ENCODE measurements around the gene OR6J1. TPM values are rescaled to one million over a fixed set of nuclear protein-coding genes. Genes with fewer than 3 reads are reported as not detected.

OR6J1 gene
- total and polyA plus RNA-seq, 4 donors = not detected

DNA sequence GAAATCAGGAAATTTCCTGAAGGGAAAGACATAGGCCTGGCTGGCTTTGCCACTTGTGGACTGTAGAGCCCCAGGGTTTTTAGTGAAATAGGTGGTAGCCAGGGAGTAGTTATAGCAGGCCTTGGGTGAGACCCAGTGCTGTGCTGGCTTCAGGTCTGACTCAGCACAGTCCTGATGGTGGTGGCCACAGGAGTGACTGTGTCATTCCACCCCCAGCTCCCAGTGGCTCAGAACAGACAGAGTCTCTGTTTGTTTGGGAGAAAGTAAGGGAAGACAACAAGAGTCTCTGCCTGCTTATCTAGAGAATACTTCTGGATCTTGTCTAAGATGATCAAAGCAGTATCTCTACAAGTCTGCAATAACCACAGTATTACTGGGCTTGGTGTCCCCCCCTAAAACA is 27.5 kb upstream of the OR6J1 start:
- no peaks in the 10 kb centered on the region for H3K9me3 ChIP-seq (ENCODE audit: control insufficient read depth in 4 of 4, low read length in 3 of 4)
- H3K4me1 ChIP-seq (ENCODE audit: control insufficient read depth in 4 of 4, insufficient read depth in 4 of 4, low read length in 3 of 4) = no peaks in the 10 kb centered on the region
- H3K27ac ChIP-seq (ENCODE audit: low read depth in 1 of 2, low read length in 2 of 2) = no peak overlapping the region
- no peak overlapping the region for H3K9ac ChIP-seq (ENCODE audit: low read depth in 1 of 2, low read length in 2 of 2)
- DNase-seq (ENCODE audit: low spot score) = no peak
- TF ChIP-seq REST (IDR thresholded peaks at IDR 0.05) (no peak), RAD21 (IDR thresholded peaks at IDR 0.05) (no peak), JUND (IDR thresholded peaks at IDR 0.05) (no peak)
- H3K27me3 ChIP-seq (ENCODE audit: control insufficient read depth in 4 of 4, insufficient read depth in 4 of 4, low read length in 3 of 4) = no peaks in the 10 kb centered on the region
- H3K36me3 ChIP-seq (ENCODE audit: control insufficient read depth in 4 of 4, insufficient read depth in 3 of 4, low read depth in 1 of 4, low read length in 3 of 4) = no peaks in the 10 kb centered on the region
- no peak overlapping the region for H3K4me3 ChIP-seq (ENCODE audit: low read depth in 1 of 3, low read length in 3 of 3)

GRCh38 chr14:22668863-22669262 is 24.7 kb upstream of the OR6J1 start:
- Histone ChIP-seq H3K27ac (ENCODE audit: low read depth in 1 of 2, low read length in 2 of 2) (no peak overlapping the region), H3K36me3 (ENCODE audit: control insufficient read depth in 4 of 4, insufficient read depth in 3 of 4, low read depth in 1 of 4, low read length in 3 of 4) (no peaks in the 10 kb centered on the region), H3K27me3 (ENCODE audit: control insufficient read depth in 4 of 4, insufficient read depth in 4 of 4, low read length in 3 of 4) (no peaks in the 10 kb centered on the region), H3K4me3 (ENCODE audit: low read depth in 1 of 3, low read length in 3 of 3) (no peak overlapping the region), H3K9ac (ENCODE audit: low read depth in 1 of 2, low read length in 2 of 2) (no peak overlapping the region), H3K9me3 (ENCODE audit: control insufficient read depth in 4 of 4, low read length in 3 of 4) (no peaks in the 10 kb centered on the region), H3K4me1 (ENCODE audit: control insufficient read depth in 4 of 4, insufficient read depth in 4 of 4, low read length in 3 of 4) (no peaks in the 10 kb centered on the region)
- 79% methylated on average over 1 of the region's 1 CpG for WGBS
- no peak for DNase-seq (ENCODE audit: low spot score)
- no peak for TF ChIP-seq FOXA1 (IDR thresholded peaks at IDR 0.05)

- H3K4me3 ChIP-seq (ENCODE audit: low read depth in 1 of 3, low read length in 3 of 3) = no peak overlapping the region
- TF ChIP-seq NR2F2 (IDR thresholded peaks at IDR 0.05) (no peak), TAF1 (conservative IDR thresholded peaks at IDR 0.05) (no peak), EGR1 (IDR thresholded peaks at IDR 0.05; ENCODE audit: low read depth in 2 of 2) (no peak), SP1 (IDR thresholded peaks at IDR 0.05) (no peak), HNF4A (conservative IDR thresholded peaks at IDR 0.05) (no peak), HNF4G (IDR thresholded peaks at IDR 0.05) (no peak)
- TF ChIP-seq, protein P1, sequence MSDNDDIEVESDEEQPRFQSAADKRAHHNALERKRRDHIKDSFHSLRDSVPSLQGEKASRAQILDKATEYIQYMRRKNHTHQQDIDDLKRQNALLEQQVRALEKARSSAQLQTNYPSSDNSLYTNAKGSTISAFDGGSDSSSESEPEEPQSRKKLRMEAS (IDR thresholded peaks at IDR 0.05) = no peak
- no peak for DNase-seq (ENCODE audit: low spot score)
- H3K36me3 ChIP-seq (ENCODE audit: control insufficient read depth in 4 of 4, insufficient read depth in 3 of 4, low read depth in 1 of 4, low read length in 3 of 4) = no peaks in the 10 kb centered on the region
- no peak overlapping the region for H3K27ac ChIP-seq (ENCODE audit: low read depth in 1 of 2, low read length in 2 of 2)
- no peaks in the 10 kb centered on the region for H3K4me1 ChIP-seq (ENCODE audit: control insufficient read depth in 4 of 4, insufficient read depth in 4 of 4, low read length in 3 of 4)
- H3K27me3 ChIP-seq (ENCODE audit: control insufficient read depth in 4 of 4, insufficient read depth in 4 of 4, low read length in 3 of 4) = no peaks in the 10 kb centered on the region
- no peaks in the 10 kb centered on the region for H3K9me3 ChIP-seq (ENCODE audit: control insufficient read depth in 4 of 4, low read length in 3 of 4)
- H3K9ac ChIP-seq (ENCODE audit: low read depth in 1 of 2, low read length in 2 of 2) = no peak overlapping the region
Measured at GRCh38 chr14:22668417-22668816, 24.3 kb upstream of the OR6J1 start.

DNA sequence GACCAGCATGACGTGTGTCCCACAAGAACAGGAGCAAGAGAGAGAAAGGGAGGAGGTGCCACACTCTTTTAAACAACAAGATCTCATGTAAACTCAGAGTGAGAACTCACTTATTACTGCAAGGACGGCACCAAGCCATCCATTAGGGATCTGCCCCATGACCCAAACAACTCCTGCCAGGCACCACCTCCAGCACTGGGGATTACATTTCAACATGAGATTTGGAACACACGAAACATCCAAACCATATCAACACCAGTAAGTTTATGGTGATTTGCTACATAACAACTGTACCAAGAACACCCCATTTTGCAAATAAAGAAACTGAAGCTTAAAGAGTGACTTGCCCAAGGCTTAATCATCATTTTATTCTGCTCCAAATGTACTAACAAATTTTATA is 23.7 kb upstream of the OR6J1 start:
- 88% methylated on average over 3 of the region's 3 CpGs for WGBS
- Histone ChIP-seq H3K27me3 (ENCODE audit: control insufficient read depth in 4 of 4, insufficient read depth in 4 of 4, low read length in 3 of 4) (no peaks in the 10 kb centered on the region), H3K4me3 (ENCODE audit: low read depth in 1 of 3, low read length in 3 of 3) (no peak overlapping the region), H3K9me3 (ENCODE audit: control insufficient read depth in 4 of 4, low read length in 3 of 4) (no peaks in the 10 kb centered on the region), H3K9ac (ENCODE audit: low read depth in 1 of 2, low read length in 2 of 2) (no peak overlapping the region), H3K36me3 (ENCODE audit: control insufficient read depth in 4 of 4, insufficient read depth in 3 of 4, low read depth in 1 of 4, low read length in 3 of 4) (no peaks in the 10 kb centered on the region), H3K27ac (ENCODE audit: low read depth in 1 of 2, low read length in 2 of 2) (no peak overlapping the region), H3K4me1 (ENCODE audit: control insufficient read depth in 4 of 4, insufficient read depth in 4 of 4, low read length in 3 of 4) (no peaks in the 10 kb centered on the region)
- DNase-seq (ENCODE audit: low spot score) = no peak
- TF ChIP-seq REST (IDR thresholded peaks at IDR 0.05) (no peak), FOXA1 (IDR thresholded peaks at IDR 0.05) (no peak), EGR1 (IDR thresholded peaks at IDR 0.05; ENCODE audit: low read depth in 2 of 2) (no peak), NR2F2 (IDR thresholded peaks at IDR 0.05) (no peak), RXRA (IDR thresholded peaks at IDR 0.05) (no peak), GABPA (IDR thresholded peaks at IDR 0.05 in 1 of 2, conservative IDR thresholded peaks at IDR 0.05 in 1 of 2) (no peak), ZBTB33 (IDR thresholded peaks at IDR 0.05) (no peak), RAD21 (IDR thresholded peaks at IDR 0.05) (no peak), HNF4G (IDR thresholded peaks at IDR 0.05) (no peak), JUND (IDR thresholded peaks at IDR 0.05) (no peak), ATF3 (IDR thresholded peaks at IDR 0.05) (no peak), TAF1 (conservative IDR thresholded peaks at IDR 0.05) (no peak), SP1 (IDR thresholded peaks at IDR 0.05) (no peak)
